CD4-positive, alpha-beta T cell treated with Interleukin-4 for 4 hours (primary cell): ENCODE data around the gene OR2H2.
A peak's percentile ranks its signal among the peaks of the same experiment; 100 is the strongest.

Experiments
- DNase-seq: peaks from one replicate; pipeline ENCODE4 v3.0.0-alpha.2; 2020

The OR2H2 gene

DNA sequence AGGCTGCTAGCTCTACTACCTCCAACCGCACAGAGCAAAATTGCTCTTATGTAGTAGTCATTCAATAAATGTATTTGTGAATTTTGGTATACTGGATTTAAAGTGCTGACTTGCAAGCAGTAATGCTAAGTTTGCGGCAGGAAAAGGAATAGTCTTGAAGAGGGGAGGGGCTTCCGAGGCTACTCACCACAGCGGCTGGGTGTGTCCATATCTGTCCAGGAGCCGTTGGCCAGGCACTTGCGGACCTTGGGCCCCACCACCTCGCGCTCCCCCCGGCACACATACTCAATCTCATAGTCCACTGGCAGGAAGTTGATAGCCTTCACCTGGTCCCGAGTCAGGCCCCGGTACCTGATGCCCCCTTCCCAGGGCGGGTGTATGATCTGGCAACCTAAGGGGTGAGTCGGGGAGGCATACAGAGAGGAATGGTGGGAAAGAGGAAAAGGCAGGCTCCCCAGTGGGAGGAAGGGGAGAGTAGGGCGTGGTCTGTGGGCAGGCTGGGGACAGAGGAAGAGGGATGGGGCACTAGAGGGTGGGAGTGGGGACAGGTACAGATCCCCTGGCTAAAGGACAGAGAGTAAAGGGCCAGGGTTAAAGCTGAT, 46.4 kb downstream of the OR2H2 start:
- DNase-seq: no peak

DNA sequence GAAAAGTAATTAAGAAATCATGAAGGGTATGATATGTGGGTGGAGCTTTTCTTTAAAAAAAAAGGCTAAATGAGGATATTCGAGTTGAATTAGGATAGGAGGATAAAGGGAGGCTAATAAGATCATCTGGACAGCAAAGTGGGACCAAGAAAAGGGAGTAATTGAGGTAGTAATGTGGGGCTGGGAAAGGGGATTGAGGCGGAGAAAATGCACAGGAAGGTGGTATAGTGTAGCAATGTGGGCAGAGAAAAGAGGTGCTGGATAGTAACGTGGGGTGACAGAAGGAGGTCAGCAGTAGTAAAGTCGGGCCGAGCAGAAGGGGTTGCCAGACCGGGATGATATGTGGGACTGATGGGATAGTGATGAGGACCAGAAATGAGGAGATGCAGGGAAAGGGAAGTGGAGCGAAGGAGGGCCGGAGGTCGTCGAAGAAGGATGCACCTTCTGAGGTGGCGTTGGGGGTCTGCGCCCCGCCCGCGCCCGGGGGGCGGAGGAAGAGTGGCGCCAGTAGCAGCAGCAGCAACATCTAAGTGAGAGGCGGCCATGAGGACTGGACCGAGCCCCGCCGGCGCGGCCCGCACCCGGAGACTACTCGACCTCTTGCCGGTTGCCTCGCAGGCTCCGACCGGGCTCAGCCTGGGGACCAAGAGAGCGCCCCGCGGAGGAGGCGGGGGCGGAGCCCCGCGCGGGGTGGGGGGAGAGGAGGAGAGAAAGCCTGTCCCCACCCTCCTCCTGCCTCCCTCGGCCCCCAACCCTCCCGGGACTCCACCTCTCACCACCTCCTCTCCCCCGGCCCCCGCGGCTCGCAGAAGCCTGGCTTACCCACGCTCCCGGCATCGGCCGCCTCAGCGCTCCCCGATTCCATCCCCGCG, 47.2 kb downstream of the OR2H2 start:
- DNase-seq: peak; percentile 52

DNA sequence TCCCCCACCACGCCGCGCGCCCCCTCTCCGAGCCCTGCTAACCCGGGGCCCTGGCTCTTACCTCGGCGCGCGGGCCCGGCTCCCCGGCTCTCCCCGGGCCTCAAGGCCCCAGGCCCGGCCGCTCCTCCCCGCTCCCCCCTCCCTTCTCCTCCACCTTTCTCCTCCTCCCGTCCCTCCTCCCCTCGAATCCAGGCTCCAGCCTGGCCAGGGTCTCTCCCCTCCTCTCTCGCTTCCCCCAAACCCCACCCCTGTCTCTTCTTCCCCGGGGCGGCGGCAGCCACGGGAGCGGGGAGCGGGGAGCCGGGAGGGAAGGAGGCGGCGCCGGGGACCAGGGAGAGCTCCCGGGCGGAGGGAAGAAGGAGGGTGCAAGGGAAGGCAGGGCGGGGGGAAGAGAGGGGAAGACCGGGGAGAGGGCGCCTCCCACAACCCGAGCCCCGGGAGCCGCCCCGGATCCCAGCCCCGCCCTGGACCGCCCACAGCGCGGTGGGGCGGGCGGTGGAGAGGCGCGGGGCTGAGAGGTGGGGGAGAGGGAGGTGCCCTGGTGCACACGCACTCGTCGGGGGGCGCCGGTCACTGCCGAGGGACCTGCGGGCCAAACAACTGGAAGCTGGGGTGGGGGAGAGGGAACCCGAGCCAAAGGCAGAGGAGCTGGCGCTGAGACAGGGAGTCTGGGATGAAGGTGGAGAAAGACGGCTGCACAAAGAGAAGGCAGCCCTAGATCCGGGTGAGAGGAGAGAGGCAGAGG, 48.0 kb downstream of the OR2H2 start, which contains the start of gene GABBR1:
Gene GABBR1 (minus strand): TSS at position 395 of the 745 bp plus-strand sequence. CDS start 798 bp downstream, outside the sequence.
- peak; percentile 64 for DNase-seq

DNA sequence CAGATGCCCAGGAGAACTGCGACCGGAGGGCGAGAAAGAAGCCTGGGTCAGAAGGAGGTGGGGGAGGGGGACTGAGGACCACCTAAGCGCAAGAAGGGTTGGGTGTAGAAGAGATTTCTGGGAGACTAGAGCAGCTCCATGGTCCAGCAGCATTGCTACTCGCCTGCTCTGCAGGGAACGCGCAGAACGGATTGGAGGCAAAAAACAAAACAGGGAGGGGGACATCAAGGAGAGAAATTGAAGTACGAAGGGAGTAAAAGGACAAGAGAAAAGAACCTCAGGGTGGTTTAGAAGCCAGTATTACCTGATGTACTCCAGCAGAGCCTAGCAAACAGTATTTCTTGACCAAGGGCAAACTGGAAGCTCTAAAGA, 48.6 kb downstream of the OR2H2 start:
- DNase-seq: no peak

DNA sequence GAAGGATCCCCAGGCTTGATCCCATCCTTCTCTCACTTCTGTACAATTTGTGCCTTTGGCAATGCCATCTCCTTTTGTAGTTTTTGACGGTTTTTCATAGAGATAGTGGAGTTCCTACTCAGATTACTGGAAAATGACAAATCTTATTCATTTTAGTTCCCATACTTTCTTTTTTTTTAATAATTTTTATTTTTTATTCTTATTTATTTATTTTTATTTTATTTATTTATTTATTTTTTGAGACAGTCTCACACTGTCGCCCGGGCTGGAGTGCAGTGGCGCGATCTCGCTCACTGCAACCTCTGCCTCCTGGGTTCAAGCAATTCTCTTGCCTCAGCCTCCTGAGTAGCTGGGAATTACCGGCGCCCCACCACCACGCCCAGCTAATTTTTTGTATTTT, 52.3 kb downstream of the OR2H2 start:
- no peak for DNase-seq
